ENCODE results near the gene SH2D7. TPM values are rescaled to one million over a fixed set of nuclear protein-coding genes. Genes with fewer than 3 reads are reported as not detected.

SH2D7 gene
- total and polyA plus RNA-seq, 2 experiments from 2014 or later = 0.31 TPM; not detected in 1

- Histone ChIP-seq H3K27ac (ENCODE audit: low read depth) (no peak overlapping the region), H3K27me3 (ENCODE audit: insufficient read depth) (no peaks in the 10 kb centered on the region), H3K36me3 (ENCODE audit: insufficient read depth) (no peaks in the 10 kb centered on the region), H3K4me2 (no peak overlapping the region), H3K4me1 (ENCODE audit: insufficient read depth) (peaks cover 35% of the 10 kb centered on the region), H2AFZ (no peak overlapping the region), H3K9me2 (ENCODE audit: insufficient read depth) (no peaks in the 10 kb centered on the region), H3K4me3 (no peak overlapping the region), H3K79me2 (replicated peaks; ENCODE audit: insufficient read depth) (peaks cover 15% of the 10 kb centered on the region), H4K20me1 (replicated peaks; ENCODE audit: insufficient read depth) (no peaks in the 10 kb centered on the region), H3F3A (replicated peaks; ENCODE audit: low read depth) (no peaks in the 10 kb centered on the region)
- DNase-seq (ENCODE audit: low spot score) (no peak), ATAC-seq (no peak)
- Mint-ChIP-seq H3K4me1 (peaks cover 23% of the 10 kb centered on the region), H3K36me3 (ENCODE audit: low read depth) (no peaks in the 10 kb centered on the region), H3K9me3 (no peaks in the 10 kb centered on the region), H3K4me3 (no peak overlapping the region), H3K27ac (no peak overlapping the region), H3K27me3 (ENCODE audit: insufficient read depth, low read depth, poor library complexity) (peaks cover 2% of the 10 kb centered on the region)
- TF ChIP-seq EZH2phosphoT487 (IDR thresholded peaks at IDR 0.05; ENCODE audit: unreplicated experiment) (no peak), ZNF114 (CRISPR knock-in tag; IDR thresholded peaks at IDR 0.05) (no peak), ZNF331 (CRISPR knock-in tag; IDR thresholded peaks at IDR 0.05; ENCODE audit: low read depth) (no peak), JUNB (IDR thresholded peaks at IDR 0.05; ENCODE audit: unreplicated experiment) (no peak), CREB1 (CRISPR knock-in tag; IDR thresholded peaks at IDR 0.05; ENCODE audit: low read depth) (no peak), STAT1 (IDR thresholded peaks at IDR 0.05; ENCODE audit: unreplicated experiment) (no peak), EZH2 (IDR thresholded peaks at IDR 0.05; ENCODE audit: low read depth, unreplicated experiment) (no peak), POLR2AphosphoS5 (IDR thresholded peaks at IDR 0.05; ENCODE audit: low read depth) (no peak)
- TF ChIP-seq, protein P1, sequence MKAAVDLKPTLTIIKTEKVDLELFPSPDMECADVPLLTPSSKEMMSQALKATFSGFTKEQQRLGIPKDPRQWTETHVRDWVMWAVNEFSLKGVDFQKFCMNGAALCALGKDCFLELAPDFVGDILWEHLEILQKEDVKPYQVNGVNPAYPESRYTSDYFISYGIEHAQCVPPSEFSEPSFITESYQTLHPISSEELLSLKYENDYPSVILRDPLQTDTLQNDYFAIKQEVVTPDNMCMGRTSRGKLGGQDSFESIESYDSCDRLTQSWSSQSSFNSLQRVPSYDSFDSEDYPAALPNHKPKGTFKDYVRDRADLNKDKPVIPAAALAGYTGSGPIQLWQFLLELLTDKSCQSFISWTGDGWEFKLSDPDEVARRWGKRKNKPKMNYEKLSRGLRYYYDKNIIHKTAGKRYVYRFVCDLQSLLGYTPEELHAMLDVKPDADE (IDR thresholded peaks at IDR 0.05) = no peak
- TF ChIP-seq, protein P2, sequence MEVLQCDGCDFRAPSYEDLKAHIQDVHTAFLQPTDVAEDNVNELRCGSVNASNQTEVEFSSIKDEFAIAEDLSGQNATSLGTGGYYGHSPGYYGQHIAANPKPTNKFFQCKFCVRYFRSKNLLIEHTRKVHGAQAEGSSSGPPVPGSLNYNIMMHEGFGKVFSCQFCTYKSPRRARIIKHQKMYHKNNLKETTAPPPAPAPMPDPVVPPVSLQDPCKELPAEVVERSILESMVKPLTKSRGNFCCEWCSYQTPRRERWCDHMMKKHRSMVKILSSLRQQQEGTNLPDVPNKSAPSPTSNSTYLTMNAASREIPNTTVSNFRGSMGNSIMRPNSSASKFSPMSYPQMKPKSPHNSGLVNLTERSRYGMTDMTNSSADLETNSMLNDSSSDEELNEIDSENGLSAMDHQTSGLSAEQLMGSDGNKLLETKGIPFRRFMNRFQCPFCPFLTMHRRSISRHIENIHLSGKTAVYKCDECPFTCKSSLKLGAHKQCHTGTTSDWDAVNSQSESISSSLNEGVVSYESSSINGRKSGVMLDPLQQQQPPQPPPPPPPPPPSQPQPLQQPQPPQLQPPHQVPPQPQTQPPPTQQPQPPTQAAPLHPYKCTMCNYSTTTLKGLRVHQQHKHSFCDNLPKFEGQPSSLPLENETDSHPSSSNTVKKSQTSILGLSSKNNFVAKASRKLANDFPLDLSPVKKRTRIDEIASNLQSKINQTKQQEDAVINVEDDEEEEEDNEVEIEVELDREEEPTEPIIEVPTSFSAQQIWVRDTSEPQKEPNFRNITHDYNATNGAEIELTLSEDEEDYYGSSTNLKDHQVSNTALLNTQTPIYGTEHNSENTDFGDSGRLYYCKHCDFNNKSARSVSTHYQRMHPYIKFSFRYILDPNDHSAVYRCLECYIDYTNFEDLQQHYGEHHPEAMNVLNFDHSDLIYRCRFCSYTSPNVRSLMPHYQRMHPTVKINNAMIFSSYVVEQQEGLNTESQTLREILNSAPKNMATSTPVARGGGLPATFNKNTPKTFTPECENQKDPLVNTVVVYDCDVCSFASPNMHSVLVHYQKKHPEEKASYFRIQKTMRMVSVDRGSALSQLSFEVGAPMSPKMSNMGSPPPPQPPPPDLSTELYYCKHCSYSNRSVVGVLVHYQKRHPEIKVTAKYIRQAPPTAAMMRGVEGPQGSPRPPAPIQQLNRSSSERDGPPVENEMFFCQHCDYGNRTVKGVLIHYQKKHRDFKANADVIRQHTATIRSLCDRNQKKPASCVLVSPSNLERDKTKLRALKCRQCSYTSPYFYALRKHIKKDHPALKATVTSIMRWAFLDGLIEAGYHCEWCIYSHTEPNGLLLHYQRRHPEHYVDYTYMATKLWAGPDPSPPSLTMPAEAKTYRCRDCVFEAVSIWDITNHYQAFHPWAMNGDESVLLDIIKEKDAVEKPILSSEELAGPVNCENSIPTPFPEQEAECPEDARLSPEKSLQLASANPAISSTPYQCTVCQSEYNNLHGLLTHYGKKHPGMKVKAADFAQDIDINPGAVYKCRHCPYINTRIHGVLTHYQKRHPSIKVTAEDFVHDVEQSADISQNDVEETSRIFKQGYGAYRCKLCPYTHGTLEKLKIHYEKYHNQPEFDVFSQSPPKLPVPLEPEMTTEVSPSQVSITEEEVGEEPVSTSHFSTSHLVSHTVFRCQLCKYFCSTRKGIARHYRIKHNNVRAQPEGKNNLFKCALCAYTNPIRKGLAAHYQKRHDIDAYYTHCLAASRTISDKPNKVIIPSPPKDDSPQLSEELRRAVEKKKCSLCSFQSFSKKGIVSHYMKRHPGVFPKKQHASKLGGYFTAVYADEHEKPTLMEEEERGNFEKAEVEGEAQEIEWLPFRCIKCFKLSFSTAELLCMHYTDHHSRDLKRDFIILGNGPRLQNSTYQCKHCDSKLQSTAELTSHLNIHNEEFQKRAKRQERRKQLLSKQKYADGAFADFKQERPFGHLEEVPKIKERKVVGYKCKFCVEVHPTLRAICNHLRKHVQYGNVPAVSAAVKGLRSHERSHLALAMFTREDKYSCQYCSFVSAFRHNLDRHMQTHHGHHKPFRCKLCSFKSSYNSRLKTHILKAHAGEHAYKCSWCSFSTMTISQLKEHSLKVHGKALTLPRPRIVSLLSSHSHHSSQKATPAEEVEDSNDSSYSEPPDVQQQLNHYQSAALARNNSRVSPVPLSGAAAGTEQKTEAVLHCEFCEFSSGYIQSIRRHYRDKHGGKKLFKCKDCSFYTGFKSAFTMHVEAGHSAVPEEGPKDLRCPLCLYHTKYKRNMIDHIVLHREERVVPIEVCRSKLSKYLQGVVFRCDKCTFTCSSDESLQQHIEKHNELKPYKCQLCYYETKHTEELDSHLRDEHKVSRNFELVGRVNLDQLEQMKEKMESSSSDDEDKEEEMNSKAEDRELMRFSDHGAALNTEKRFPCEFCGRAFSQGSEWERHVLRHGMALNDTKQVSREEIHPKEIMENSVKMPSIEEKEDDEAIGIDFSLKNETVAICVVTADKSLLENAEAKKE (CRISPR knock-in tag; IDR thresholded peaks at IDR 0.05) = no peak
These were observed 40.8 kb upstream of the SH2D7 start for GRCh38 chr15:78051596-78051995.
